Upper lobe of left lung (tissue), 6 donors: ENCODE data around the gene CRYZL1. TPM values are rescaled to one million over a fixed set of nuclear protein-coding genes. Genes with fewer than 3 reads are reported as not detected.
"Not testable (repeated sequence)": the region's sequence is repeated elsewhere in the genome, so short reads cannot be mapped to it uniquely, and the experiment has no call there.

Source experiments
- ATAC-seq, 2 donors: fragments of 200-7000 bp; cut with Tn5 transposase; one replicate each; pipeline ENCODE4 v1.9.1; 2022; ENCODE audit warnings: mild to moderate bottlenecking in 2 of 2, moderate library complexity in 2 of 2; ENCODE audit not compliant: low FRiP score in 2 of 2
- DNase-seq, 2 donors: peaks; one replicate each; pipeline ENCODE4 v3.0.0-alpha.2; 2019 to 2020
- H3K27ac ChIP-seq, 4 donors: fragments of 200-600 bp; sonication (generic); one replicate each; pipeline ENCODE4 v1.5.1; 2016 to 2019
- H3K27me3 ChIP-seq, 4 donors: fragments of 200-600 bp; sonication (generic); one replicate each; pipeline ENCODE4 v1.5.1; 2017 to 2019
- H3K36me3 ChIP-seq, 4 donors: fragments of 200-600 bp; sonication (generic); one replicate each; pipeline ENCODE4 v1.5.1; 2016 to 2019
- H3K4me1 ChIP-seq, 4 donors: fragments of 200-600 bp; sonication (generic); one replicate each; pipeline ENCODE4 v1.5.1; 2018 to 2019
- H3K4me3 ChIP-seq, 4 donors: fragments of 200-600 bp; sonication (generic); one replicate each; pipeline ENCODE4 v1.5.1; 2017 to 2019; ENCODE audit warnings: mild to moderate bottlenecking in 2 of 4, moderate library complexity in 1 of 4
- H3K9me3 ChIP-seq, 4 donors: fragments of 200-600 bp; sonication (generic); one replicate each; pipeline ENCODE4 v1.5.1; 2018 to 2019
- CTCF ChIP-seq, 6 experiments: fragments of 450-650 bp in 4 of 6; fragments of 200-600 bp in 2 of 6; sonication (generic) in 2 of 6; IDR thresholded peaks; one replicate each; pipeline ENCODE4 v1.5.1; 2016 to 2019; ENCODE audit warnings: antibody characterized with exemption in 6 of 6
- EP300 ChIP-seq, 4 donors: sonication (generic); formaldehyde crosslinking; IDR thresholded peaks; one replicate each; pipeline ENCODE4 v1.5.1; 2017; ENCODE audit warnings: antibody characterized with exemption in 4 of 4, control low read depth in 2 of 4
- POLR2A ChIP-seq, 4 donors: fragments of 450-650 bp; IDR thresholded peaks; one replicate each; pipeline ENCODE4 v1.5.1; 2016 to 2017; ENCODE audit warnings: antibody characterized with exemption in 4 of 4, mild to moderate bottlenecking in 2 of 4
- POLR2AphosphoS5 ChIP-seq, 2 donors: sonication (generic); formaldehyde crosslinking; IDR thresholded peaks; one replicate each; pipeline ENCODE4 v1.5.1; 2017; ENCODE audit warnings: antibody characterized with exemption in 2 of 2
- WGBS, 2 donors: methylation state at CpG; one replicate each; pipeline ENCODE4 v1.1.5; 2017 to 2018; 5-methylcytosine and 5-hydroxymethylcytosine counted together
- total RNA-seq, 6 donors: library from RNA; depleted of rRNA in 4 of 6; stranded (reverse); fragments of >200 nt in 4 of 6; gene quantifications; one replicate each; pipeline versions ENCODE4 v1.1.0 to v1.2.1, GENCODE V29; 2016 to 2021
- donor health status: DM: no; HTN: no; CAD: no; lungs with moderate emphysema.
- donor health status: DM: no; HTN: yes; CAD: no; lungs with severe emphysema.

CRYZL1 gene
- total RNA-seq, 6 donors from 2014 or later = 20.2 to 80.7 (median 31.7) TPM

- H3K27me3 ChIP-seq = no peaks in the 10 kb centered on the region
- H3K27ac ChIP-seq = no peak overlapping the region
- TF ChIP-seq POLR2AphosphoS5 (IDR thresholded peaks at IDR 0.05) (no peak), POLR2A (IDR thresholded peaks at IDR 0.05) (no peak), EP300 (IDR thresholded peaks at IDR 0.05) (no peak), CTCF (IDR thresholded peaks at IDR 0.05) (no peak)
- H3K4me1 ChIP-seq = no peaks in the 10 kb centered on the region
- no peak for DNase-seq
- H3K9me3 ChIP-seq = no peaks in the 10 kb centered on the region
- peaks cover 6 to 55% (median 14%) of the 10 kb centered on the region in 4 donors for H3K36me3 ChIP-seq
- 73 to 78% methylated on average over 4 of the region's 4 CpGs for WGBS, 2 donors
- no peak for ATAC-seq
- H3K4me3 ChIP-seq = no peak overlapping the region
These were observed 21.8 kb downstream of the CRYZL1 start for GRCh38 chr21:33619726-33620125.

- Histone ChIP-seq H3K27ac (no peak overlapping the region), H3K4me1 (no peaks in the 10 kb centered on the region), H3K36me3 (peaks cover 4 to 59% (median 11%) of the 10 kb centered on the region in 4 donors), H3K27me3 (no peaks in the 10 kb centered on the region), H3K4me3 (no peak overlapping the region), H3K9me3 (no peaks in the 10 kb centered on the region)
- WGBS, 2 donors = 98 to 100% methylated on average over 2 of the region's 2 CpGs
- TF ChIP-seq CTCF (IDR thresholded peaks at IDR 0.05) (no peak), EP300 (IDR thresholded peaks at IDR 0.05) (no peak), POLR2A (IDR thresholded peaks at IDR 0.05) (no peak), POLR2AphosphoS5 (IDR thresholded peaks at IDR 0.05) (no peak)
- ATAC-seq = no peak
- DNase-seq = no peak
These were observed 23.1 kb downstream of the CRYZL1 start for GRCh38 chr21:33618407-33618806.

GRCh38 chr21:33617565-33617964 is 24.0 kb downstream of the CRYZL1 start:
- ATAC-seq, H3K27me3 ChIP-seq, H3K4me3 ChIP-seq, H3K4me1 ChIP-seq, H3K9me3 ChIP-seq, H3K27ac ChIP-seq, DNase-seq: not testable (repeated sequence)
- H3K36me3 ChIP-seq = peaks cover 7 to 60% (median 16%) of the 10 kb centered on the region in 4 donors
- 84 to 93% methylated on average over 11 of the region's 11 CpGs for WGBS, 2 donors

- no peak for TF ChIP-seq CTCF (IDR thresholded peaks at IDR 0.05)
- no peak for TF ChIP-seq EP300 (IDR thresholded peaks at IDR 0.05)
- TF ChIP-seq POLR2A (IDR thresholded peaks at IDR 0.05) = no peak
- TF ChIP-seq POLR2AphosphoS5 (IDR thresholded peaks at IDR 0.05) = no peak
- H3K36me3 ChIP-seq = peaks cover 10 to 72% (median 18%) of the 10 kb centered on the region in 4 donors
- no peak for DNase-seq
These were observed 30.4 kb downstream of the CRYZL1 start for GRCh38 chr21:33611006-33611744.

GRCh38 chr21:33608559-33608958 is 33.0 kb downstream of the CRYZL1 start:
- 70 to 78% methylated on average over 1 of the region's 1 CpG for WGBS, 2 donors
- Histone ChIP-seq H3K27me3 (no peaks in the 10 kb centered on the region), H3K4me3 (no peak overlapping the region), H3K36me3 (peaks cover 9 to 59% (median 18%) of the 10 kb centered on the region in 4 donors), H3K27ac (no peak overlapping the region), H3K9me3 (no peaks in the 10 kb centered on the region), H3K4me1 (no peaks in the 10 kb centered on the region)
- TF ChIP-seq POLR2AphosphoS5 (IDR thresholded peaks at IDR 0.05) (no peak), POLR2A (IDR thresholded peaks at IDR 0.05) (no peak), CTCF (IDR thresholded peaks at IDR 0.05) (no peak), EP300 (IDR thresholded peaks at IDR 0.05) (no peak)
- ATAC-seq (no peak), DNase-seq (no peak)

More at GRCh38 chr21:33611006-33611744, 30.4 kb downstream of the CRYZL1 start:
- H3K27me3 ChIP-seq = no peaks in the 10 kb centered on the region
- no peak overlapping the region for H3K4me3 ChIP-seq
- ATAC-seq = no peak
- WGBS, 2 donors = 92 to 97% methylated on average over 7 of the region's 7 CpGs
- no peak overlapping the region for H3K27ac ChIP-seq
- no peaks in the 10 kb centered on the region for H3K4me1 ChIP-seq
- no peaks in the 10 kb centered on the region for H3K9me3 ChIP-seq
